Stomach (tissue), 9 donors: ENCODE results near the gene ANKRD31. TPM values are rescaled to one million over a fixed set of nuclear protein-coding genes. Genes with fewer than 3 reads are reported as not detected.

Experiments
- DNase-seq, 2 donors: peaks; one replicate each; pipeline versions ENCODE4 v3.0.0 to v3.0.0-alpha.2; 2013 to 2019
- H3K27ac ChIP-seq, 5 donors: fragments of 200-600 bp in 4 of 5; sonication (generic) in 4 of 5; one replicate each; pipeline ENCODE4 v1.5.1; 2013 to 2019; ENCODE audit warnings: mild to moderate bottlenecking in 1 of 5, moderate library complexity in 1 of 5
- H3K27me3 ChIP-seq, 3 donors: fragments of 200-600 bp; sonication (generic); one replicate each; pipeline ENCODE4 v1.5.1; 2017 to 2019; ENCODE audit warnings: mixed run types in 1 of 3
- H3K36me3 ChIP-seq, 4 donors: fragments of 200-600 bp; sonication (generic); 1 replicate in 3 of 4; 2 replicates in 1 of 4; pipeline ENCODE4 v1.5.1; 2016 to 2019
- H3K4me1 ChIP-seq, 4 donors: fragments of 200-600 bp; sonication (generic); one replicate each; pipeline ENCODE4 v1.5.1; 2016 to 2019
- H3K4me3 ChIP-seq, 4 donors: fragments of 200-600 bp; sonication (generic) in 3 of 4; one replicate each; pipeline ENCODE4 v1.5.1; 2016 to 2019; ENCODE audit warnings: mild to moderate bottlenecking in 1 of 4
- H3K9me3 ChIP-seq, 4 donors: fragments of 200-600 bp; sonication (generic); one replicate each; pipeline ENCODE4 v1.5.1; 2016 to 2019
- CTCF ChIP-seq, 7 experiments: fragments of 450-650 bp in 4 of 7; fragments of 200-600 bp in 3 of 7; sonication (generic) in 3 of 7; IDR thresholded peaks; one replicate each; pipeline ENCODE4 v1.5.1; 2016 to 2019; ENCODE audit warnings: antibody characterized with exemption in 7 of 7, control low read depth in 2 of 7, mild to moderate bottlenecking in 1 of 7
- EP300 ChIP-seq: sonication (generic); formaldehyde crosslinking; IDR thresholded peaks from one replicate; pipeline ENCODE4 v1.6.1; 2017; ENCODE audit warnings: antibody characterized with exemption
- POLR2A ChIP-seq, 4 donors: fragments of 450-650 bp; IDR thresholded peaks; one replicate each; pipeline ENCODE4 v1.6.1; 2016; ENCODE audit warnings: antibody characterized with exemption in 4 of 4, control low read depth in 2 of 4, mild to moderate bottlenecking in 1 of 4, moderate library complexity in 1 of 4
- POLR2AphosphoS5 ChIP-seq, 3 donors: sonication (generic); formaldehyde crosslinking; IDR thresholded peaks; one replicate each; pipeline ENCODE4 v1.6.1; 2016; ENCODE audit warnings: antibody characterized with exemption in 3 of 3
- WGBS, 5 donors: extraction: QIAGEN DNeasy Blood & Tissue Kit in 3 of 5; methylation state at CpG; one replicate each; pipeline versions ENCODE4 v1.1.5 to v1.1.7; 2013 to 2018; 5-methylcytosine and 5-hydroxymethylcytosine counted together
- intact Hi-C: fragments of 100-400 bp; cut with DNase I; formaldehyde crosslinking; loops from one replicate; pipeline ENCODE4 v1.15.1; 2023; ENCODE audit warnings: low total_unique reads
- polyA plus RNA-seq, 3 donors: library from polyadenylated mRNA; stranded (reverse); fragments of 200-250 nt; gene quantifications; one replicate each; pipeline ENCODE4 v1.2.3, GENCODE V29; 2013
- total RNA-seq, 5 donors: library from RNA; depleted of rRNA; stranded (reverse); fragments of >200 nt; gene quantifications; one replicate each; pipeline versions ENCODE4 v1.1.0 to v1.2.3, GENCODE V29; 2014 to 2016
- donor health status: healthy with polysubstance abuse.
- donor health status: Bipolar disorder and iron deficiency.
- donor health status: healthy.

ANKRD31 gene
- total and polyA plus RNA-seq, 8 donors = 0.08 to 1.1 (median 0.14) TPM; not detected in 5

- TF ChIP-seq POLR2AphosphoS5 (IDR thresholded peaks at IDR 0.05) (no peak), EP300 (no peak), CTCF (IDR thresholded peaks at IDR 0.05) (no peak), POLR2A (IDR thresholded peaks at IDR 0.05) (no peak)
- H3K9me3 ChIP-seq = no peaks in the 10 kb centered on the region
- H3K27me3 ChIP-seq = no peaks in the 10 kb centered on the region
- H3K27ac ChIP-seq = no peak overlapping the region
- no peak for DNase-seq
- no peaks in the 10 kb centered on the region for H3K36me3 ChIP-seq
- 83 to 92% (median 86%) methylated on average over 6 of the region's 6 CpGs for WGBS, 5 donors
- intact Hi-C loops = no loop called here
- H3K4me1 ChIP-seq = no peaks in the 10 kb centered on the region
- no peak overlapping the region for H3K4me3 ChIP-seq
These were observed 43.9 kb downstream of the ANKRD31 start for GRCh38 chr5:75192804-75193203.

- Histone ChIP-seq H3K27me3 (no peaks in the 10 kb centered on the region), H3K4me1 (no peaks in the 10 kb centered on the region), H3K27ac (no peak overlapping the region), H3K9me3 (no peaks in the 10 kb centered on the region), H3K36me3 (no peaks in the 10 kb centered on the region), H3K4me3 (no peak overlapping the region)
- intact Hi-C loops = no loop called here
- DNase-seq = no peak
- TF ChIP-seq CTCF (IDR thresholded peaks at IDR 0.05) (no peak), POLR2AphosphoS5 (IDR thresholded peaks at IDR 0.05) (no peak), POLR2A (IDR thresholded peaks at IDR 0.05) (no peak), EP300 (no peak)
These were observed 44.4 kb downstream of the ANKRD31 start for GRCh38 chr5:75192264-75192663.

DNA sequence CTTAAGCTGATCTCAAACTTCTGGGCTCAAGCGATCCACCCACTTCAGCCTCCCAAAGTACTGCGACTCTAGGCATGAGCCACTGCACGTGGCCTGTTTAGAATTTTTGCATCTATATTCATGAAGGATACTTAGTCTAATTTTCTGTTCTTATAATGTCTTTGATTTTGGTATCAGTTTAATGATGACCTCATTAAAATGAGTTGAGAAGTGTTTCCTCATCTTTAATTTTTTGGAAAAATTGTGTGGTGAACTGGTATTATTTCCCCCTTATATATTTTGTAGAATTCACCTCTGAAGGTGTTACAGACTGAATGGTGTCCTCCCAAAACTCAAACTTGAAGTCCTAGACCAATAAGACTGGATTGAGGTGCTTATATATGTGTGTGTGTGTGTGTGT is 46.5 kb downstream of the ANKRD31 start:
- H3K9me3 ChIP-seq = no peaks in the 10 kb centered on the region
- H3K36me3 ChIP-seq = no peaks in the 10 kb centered on the region
- no peak for TF ChIP-seq POLR2AphosphoS5 (IDR thresholded peaks at IDR 0.05)
- TF ChIP-seq POLR2A (IDR thresholded peaks at IDR 0.05) = no peak
- no peak for TF ChIP-seq EP300
- no peak for TF ChIP-seq CTCF (IDR thresholded peaks at IDR 0.05)
- H3K27me3 ChIP-seq = no peaks in the 10 kb centered on the region
- no peak overlapping the region for H3K27ac ChIP-seq
- intact Hi-C loops = no loop called here
- DNase-seq = no peak
- no peaks in the 10 kb centered on the region for H3K4me1 ChIP-seq
- no peak overlapping the region for H3K4me3 ChIP-seq
- 91 to 99% (median 94%) methylated on average over 3 of the region's 3 CpGs for WGBS, 5 donors

- 65 to 86% (median 79%) methylated on average over 2 of the region's 2 CpGs for WGBS, 5 donors
These were observed 47.3 kb downstream of the ANKRD31 start for GRCh38 chr5:75189353-75189752.

More at GRCh38 chr5:75189353-75189752, 47.3 kb downstream of the ANKRD31 start:
- Histone ChIP-seq H3K27me3 (no peaks in the 10 kb centered on the region), H3K36me3 (no peaks in the 10 kb centered on the region), H3K9me3 (no peaks in the 10 kb centered on the region), H3K27ac (no peak overlapping the region), H3K4me3 (no peak overlapping the region), H3K4me1 (no peaks in the 10 kb centered on the region)
- DNase-seq = no peak
- intact Hi-C loops = no loop called here
- no peak for TF ChIP-seq EP300
- no peak for TF ChIP-seq POLR2AphosphoS5 (IDR thresholded peaks at IDR 0.05)
- no peak for TF ChIP-seq CTCF (IDR thresholded peaks at IDR 0.05)
- TF ChIP-seq POLR2A (IDR thresholded peaks at IDR 0.05) = no peak
